ENCODE results near the gene CEACAM19. TPM values are rescaled to one million over a fixed set of nuclear protein-coding genes. Genes with fewer than 3 reads are reported as not detected.
A peak's percentile ranks its signal among the peaks of the same experiment; 100 is the strongest.

The CEACAM19 gene
- total RNA-seq, 1 donor from 2014 or later = 3.4 TPM

GRCh38 chr19:44723299-44723951 lies 52.1 kb downstream of the CEACAM19 start:
- no peak for DNase-seq

DNA sequence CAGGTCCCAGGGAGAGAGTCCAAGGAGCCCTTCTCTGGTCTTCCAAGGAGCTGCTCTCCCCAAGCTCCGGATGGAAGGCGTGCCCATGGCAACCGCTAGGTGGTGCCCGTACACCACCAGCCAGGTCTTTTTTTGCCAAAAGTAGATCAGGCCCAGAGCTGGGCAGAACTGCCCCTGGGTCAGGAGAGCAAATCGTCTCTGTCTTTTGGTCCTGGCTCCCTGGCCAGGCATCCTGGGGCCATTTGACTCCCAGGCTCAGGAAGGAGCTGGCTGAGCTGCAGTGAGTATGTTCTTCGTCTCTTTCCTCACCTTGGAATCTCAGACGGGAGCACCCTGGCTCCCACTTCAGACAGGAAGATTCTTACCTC lies 52.7 kb downstream of the CEACAM19 start:
- DNase-seq = peak; percentile 58

DNA sequence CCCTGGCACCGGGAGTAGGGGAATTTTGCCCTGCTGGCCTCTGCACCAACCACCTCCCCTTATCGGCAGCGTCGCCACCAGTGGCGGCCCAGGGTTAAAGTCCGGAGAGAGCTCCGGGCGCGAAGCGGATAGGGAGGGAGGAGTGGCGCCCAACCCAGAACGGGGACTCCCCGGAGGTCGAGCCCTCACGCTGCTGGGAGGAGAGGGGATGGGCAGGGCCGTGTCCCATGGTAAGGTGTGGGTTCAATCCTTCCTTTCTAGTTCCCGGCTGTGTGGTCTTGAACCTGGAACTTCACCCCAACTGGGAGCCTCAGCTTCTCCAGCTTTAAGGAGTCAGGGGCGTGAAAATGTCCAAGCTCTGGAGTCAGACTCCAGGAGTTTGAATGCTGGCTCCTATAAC lies 54.0 kb downstream of the CEACAM19 start:
- DNase-seq = no peak

GRCh38 chr19:44725684-44726083 lies 54.4 kb downstream of the CEACAM19 start:
- no peak for DNase-seq

DNA sequence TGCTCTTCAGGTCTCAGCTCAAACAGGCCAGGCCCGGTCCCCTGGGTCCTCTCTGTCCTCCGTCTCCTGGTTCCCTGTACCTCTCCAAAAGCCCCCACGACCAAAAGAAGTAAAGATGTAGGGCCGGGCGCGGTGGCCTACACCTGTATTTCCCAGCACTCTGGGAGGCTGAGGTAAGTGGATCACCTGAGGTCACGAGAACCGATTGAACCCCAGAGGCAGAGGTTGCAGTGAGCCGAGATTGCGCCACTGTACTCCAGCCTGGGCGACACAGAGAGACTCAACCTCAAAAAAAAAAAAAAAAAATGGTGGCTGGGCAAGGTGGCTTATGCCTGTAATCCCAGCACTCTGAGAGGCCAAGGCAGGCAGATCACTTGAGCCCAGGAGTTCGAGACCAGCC lies 55.2 kb downstream of the CEACAM19 start:
- no peak for DNase-seq

GRCh38 chr19:44728178-44728577 lies 56.9 kb downstream of the CEACAM19 start:
- DNase-seq = no peak

- DNase-seq = no peak
Measured at GRCh38 chr19:44729516-44730033, 58.3 kb downstream of the CEACAM19 start.

DNA sequence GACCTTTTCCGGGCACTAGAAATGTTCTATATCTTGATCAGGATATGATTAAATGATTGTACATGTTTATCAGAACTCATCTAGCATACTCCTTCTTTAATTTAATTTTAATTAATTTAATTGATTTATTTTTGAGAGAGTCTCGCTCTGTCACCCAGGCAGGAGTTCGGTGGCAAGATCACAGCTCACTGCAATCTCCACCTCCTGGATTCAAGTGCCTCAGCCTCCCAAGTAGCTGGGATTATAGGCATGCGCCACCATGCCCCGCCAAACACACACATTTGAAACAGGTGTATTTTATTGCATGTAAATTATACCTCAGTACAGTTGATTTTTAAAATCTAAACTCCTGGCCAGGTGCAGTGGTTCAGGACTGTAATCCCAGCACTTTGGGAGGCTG lies 59.8 kb downstream of the CEACAM19 start:
- DNase-seq = no peak

DNA sequence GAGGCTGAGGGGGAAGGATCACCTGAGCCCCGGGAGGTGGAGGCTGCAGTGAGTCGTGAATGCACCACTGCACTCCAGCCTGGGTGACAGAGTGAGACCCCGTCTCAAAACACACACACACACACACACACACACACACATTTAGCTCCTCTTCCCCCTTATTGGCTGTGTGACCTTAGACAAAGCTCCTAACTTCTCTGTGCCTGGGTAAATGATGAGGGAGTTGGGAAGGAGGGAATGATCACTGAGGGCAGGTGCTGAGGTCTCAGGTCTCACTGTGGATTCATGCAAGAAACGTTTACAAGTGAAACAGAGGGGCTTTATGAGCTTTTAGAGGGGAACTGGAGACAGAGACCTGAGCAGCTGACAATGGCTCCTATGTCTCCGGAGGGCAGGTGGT lies 60.3 kb downstream of the CEACAM19 start:
- no peak for DNase-seq

DNA sequence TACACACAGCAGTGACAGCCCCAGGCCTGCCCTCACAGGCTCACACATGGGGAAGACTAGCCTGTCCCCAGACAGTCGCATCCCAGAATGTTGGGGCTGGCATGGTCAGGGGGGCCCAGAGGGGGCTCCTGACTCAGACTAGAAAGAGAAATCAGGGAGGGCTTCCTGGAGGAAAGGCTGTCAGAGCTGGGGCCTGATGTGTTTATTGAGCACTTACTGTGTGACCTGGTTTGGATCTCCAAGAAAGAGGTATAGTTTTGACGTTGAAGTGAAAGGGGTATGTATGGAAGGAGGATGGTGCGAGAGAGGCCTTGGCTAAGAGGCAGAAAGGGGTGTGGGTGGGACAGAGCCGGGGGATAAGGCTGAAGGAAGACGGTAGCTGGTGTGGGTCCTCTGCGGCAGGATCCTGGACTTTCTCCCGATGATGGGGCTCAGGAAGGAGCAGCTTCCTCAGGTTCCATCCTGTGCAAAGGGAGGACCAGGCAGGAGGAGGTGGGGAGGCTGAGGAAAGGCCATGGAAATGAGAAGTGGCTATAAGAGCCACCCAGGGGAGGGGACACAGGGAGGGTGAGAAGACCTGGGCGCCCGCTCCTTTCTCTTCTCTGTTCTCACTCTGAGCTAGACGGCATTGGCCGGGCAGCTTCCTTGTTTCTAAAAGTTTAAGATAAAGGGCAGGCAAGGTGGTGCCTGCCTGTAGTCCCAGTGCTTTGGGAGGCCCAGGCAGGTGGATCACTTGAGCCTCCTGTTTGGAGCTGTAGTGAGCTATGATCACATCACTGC lies 61.1 kb downstream of the CEACAM19 start:
- DNase-seq = no peak

Small RNA genes lying within 50 kb of the gene (small RNA-seq; reads per million reads assigned to genes)
- not detected for gene RF00285 (ENCODE audit: low replicate concordance)

Other genes starting within 250 kb of the CEACAM19 start
- gene ZNF229, start 223.0 kb upstream of the CEACAM19 start, total RNA-seq = 8.5 TPM
- 10.0 TPM for gene ZNF180, start 171.0 kb upstream of the CEACAM19 start, total RNA-seq
- not detected for gene CEACAM20, start 141.8 kb upstream of the CEACAM19 start, total RNA-seq
- not detected for gene IGSF23, start 57.9 kb upstream of the CEACAM19 start, total RNA-seq
- gene PVR, start 27.6 kb upstream of the CEACAM19 start, total RNA-seq = 18.8 TPM
- gene CEACAM16, start 27.7 kb downstream of the CEACAM19 start, total RNA-seq = not detected
- gene BCL3, start 77.2 kb downstream of the CEACAM19 start, total RNA-seq = 4.6 TPM
- 12.5 TPM for gene CBLC, start 106.4 kb downstream of the CEACAM19 start, total RNA-seq
- 50.4 TPM for gene BCAM, start 137.6 kb downstream of the CEACAM19 start, total RNA-seq
- 34.0 TPM for gene NECTIN2, start 174.8 kb downstream of the CEACAM19 start, total RNA-seq
- gene TOMM40, start 219.8 kb downstream of the CEACAM19 start, total RNA-seq = 16.1 TPM
- gene APOE, start 234.3 kb downstream of the CEACAM19 start, total RNA-seq = 313 TPM
- 44.6 TPM for gene APOC1, start 243.1 kb downstream of the CEACAM19 start, total RNA-seq